GM12874 (cell line): ENCODE data around the gene CDK19.

ENCODE experiments used
- TF ChIP-seq, protein P1 (sequence below): IDR thresholded peaks from 2 replicates; pipeline ENCODE4 v1.5.1; 2011; ENCODE audit warnings: low read depth, mild to moderate bottlenecking, control low read depth, low read length, moderate library complexity; ENCODE audit not compliant: insufficient read depth

The CDK19 gene

DNA sequence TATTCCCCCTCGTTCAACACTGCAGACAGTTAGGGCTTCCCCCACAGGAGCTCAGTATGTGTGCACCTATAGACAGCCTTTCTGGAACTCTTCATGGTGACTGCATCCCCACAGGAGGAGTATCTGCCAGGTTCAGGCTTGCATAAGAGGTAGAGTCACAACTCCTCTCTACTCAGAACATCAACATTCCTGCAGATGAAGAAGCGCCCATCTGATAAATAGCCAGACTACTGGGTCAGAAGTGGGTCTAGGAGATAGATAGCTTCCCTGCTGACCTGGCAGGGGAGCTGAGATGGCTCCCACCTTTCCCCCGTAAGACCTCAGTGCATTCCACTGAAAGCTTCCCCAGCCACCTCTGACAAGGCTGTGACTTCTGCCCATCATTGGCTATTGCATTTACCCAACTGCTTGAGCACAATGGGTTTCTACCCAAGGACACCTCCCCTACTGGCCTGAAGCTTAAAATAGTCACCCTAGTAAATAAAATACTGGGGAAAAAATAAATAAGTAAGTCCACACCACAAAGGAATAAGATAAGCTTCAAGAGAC is 125.1 kb downstream of the CDK19 start:
- TF ChIP-seq, protein P1, sequence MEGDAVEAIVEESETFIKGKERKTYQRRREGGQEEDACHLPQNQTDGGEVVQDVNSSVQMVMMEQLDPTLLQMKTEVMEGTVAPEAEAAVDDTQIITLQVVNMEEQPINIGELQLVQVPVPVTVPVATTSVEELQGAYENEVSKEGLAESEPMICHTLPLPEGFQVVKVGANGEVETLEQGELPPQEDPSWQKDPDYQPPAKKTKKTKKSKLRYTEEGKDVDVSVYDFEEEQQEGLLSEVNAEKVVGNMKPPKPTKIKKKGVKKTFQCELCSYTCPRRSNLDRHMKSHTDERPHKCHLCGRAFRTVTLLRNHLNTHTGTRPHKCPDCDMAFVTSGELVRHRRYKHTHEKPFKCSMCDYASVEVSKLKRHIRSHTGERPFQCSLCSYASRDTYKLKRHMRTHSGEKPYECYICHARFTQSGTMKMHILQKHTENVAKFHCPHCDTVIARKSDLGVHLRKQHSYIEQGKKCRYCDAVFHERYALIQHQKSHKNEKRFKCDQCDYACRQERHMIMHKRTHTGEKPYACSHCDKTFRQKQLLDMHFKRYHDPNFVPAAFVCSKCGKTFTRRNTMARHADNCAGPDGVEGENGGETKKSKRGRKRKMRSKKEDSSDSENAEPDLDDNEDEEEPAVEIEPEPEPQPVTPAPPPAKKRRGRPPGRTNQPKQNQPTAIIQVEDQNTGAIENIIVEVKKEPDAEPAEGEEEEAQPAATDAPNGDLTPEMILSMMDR, result no peak

GRCh38 chr6:110689275-110689935 is 125.9 kb downstream of the CDK19 start:
- TF ChIP-seq, protein P1, result no peak

GRCh38 chr6:110688661-110689268 is 126.5 kb downstream of the CDK19 start:
- TF ChIP-seq, protein P1, result no peak

DNA sequence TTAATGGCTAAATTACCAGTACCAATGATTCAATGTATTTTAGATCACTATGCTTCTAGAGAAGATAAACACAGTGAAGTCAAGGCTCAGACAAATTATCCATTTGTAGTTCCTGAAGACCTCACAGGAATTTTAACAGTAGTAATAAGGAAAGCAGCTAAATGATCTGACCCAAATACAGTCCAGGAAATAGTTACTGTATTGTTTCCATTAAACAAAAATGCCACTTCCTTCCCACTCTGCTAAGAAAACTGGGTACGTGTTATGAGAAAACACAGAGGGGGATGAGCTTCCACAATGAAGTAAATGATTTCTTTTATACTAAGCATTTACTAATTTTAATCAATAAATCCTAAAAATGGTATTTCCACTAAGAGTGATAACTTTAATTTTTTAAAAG is 127.9 kb downstream of the CDK19 start:
- TF ChIP-seq, protein P1, result no peak

DNA sequence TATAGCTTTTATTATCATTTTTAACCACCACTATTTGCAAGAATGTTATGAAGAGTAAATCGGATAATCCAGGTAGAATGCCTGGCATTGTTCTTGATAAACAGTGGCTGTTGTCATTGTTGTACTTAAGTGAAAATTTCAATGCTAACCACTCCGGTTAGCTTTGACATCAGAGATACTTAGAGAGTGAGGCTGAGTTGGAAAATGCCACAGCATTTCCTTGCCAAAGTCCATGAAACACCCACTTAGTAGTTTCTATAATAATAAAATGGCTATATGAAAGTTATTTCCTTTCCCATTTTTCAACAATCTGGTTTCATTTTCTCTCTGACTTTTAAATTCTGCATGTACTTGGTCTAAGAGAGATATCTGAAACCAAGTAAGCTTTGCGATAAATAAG is 132.0 kb downstream of the CDK19 start:
- TF ChIP-seq, protein P1, result no peak

GRCh38 chr6:110682460-110682853 is 132.8 kb downstream of the CDK19 start:
- TF ChIP-seq, protein P1, result peak; percentile 57

GRCh38 chr6:110681543-110682459 is 133.5 kb downstream of the CDK19 start:
- TF ChIP-seq, protein P1, result no peak
